ENCODE measurements around the gene DGLUCY. TPM values are rescaled to one million over a fixed set of nuclear protein-coding genes. Genes with fewer than 3 reads are reported as not detected.

The DGLUCY gene
- total and polyA plus RNA-seq, 10 donors: 24.1 to 134 (median 96.7) TPM

DNA sequence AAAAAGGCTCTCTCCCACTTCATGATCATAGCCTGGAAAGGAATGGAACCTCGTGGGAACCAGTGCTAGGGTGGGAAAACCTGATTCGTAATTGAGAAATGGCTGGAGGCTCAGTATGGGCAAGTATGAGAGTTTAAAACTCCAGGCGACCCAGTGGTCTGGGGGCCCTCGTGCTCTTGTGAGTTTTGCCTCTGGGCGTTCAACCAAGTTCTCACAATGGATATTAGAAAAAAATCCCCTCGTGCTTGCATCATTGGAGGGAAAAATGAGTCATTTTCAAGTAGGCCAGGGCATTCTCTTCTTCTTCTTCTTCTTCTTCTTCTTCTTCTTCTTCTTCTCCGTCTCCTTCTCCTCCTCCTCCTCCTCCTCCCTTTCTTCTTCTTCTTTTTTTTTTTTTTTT, 91.6 kb downstream of the DGLUCY start:
- 78 to 86% (median 81%) methylated on average over 7 of the region's 7 CpGs for WGBS, 5 donors
- TF ChIP-seq, protein P1, sequence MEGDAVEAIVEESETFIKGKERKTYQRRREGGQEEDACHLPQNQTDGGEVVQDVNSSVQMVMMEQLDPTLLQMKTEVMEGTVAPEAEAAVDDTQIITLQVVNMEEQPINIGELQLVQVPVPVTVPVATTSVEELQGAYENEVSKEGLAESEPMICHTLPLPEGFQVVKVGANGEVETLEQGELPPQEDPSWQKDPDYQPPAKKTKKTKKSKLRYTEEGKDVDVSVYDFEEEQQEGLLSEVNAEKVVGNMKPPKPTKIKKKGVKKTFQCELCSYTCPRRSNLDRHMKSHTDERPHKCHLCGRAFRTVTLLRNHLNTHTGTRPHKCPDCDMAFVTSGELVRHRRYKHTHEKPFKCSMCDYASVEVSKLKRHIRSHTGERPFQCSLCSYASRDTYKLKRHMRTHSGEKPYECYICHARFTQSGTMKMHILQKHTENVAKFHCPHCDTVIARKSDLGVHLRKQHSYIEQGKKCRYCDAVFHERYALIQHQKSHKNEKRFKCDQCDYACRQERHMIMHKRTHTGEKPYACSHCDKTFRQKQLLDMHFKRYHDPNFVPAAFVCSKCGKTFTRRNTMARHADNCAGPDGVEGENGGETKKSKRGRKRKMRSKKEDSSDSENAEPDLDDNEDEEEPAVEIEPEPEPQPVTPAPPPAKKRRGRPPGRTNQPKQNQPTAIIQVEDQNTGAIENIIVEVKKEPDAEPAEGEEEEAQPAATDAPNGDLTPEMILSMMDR (IDR thresholded peaks at IDR 0.05 in 8 of 11, conservative IDR thresholded peaks at IDR 0.05 in 3 of 11): no peak
- no peak for TF ChIP-seq POLR2A (IDR thresholded peaks at IDR 0.05)
- no peak for TF ChIP-seq POLR2AphosphoS5 (IDR thresholded peaks at IDR 0.05)
- Histone ChIP-seq H3K27ac (no peak overlapping the region), H3K4me1 (peaks cover 0 to 18% (median 10%) of the 10 kb centered on the region in 6 donors), H3K4me3 (no peak overlapping the region), H3K9me3 (no peaks in the 10 kb centered on the region), H3K27me3 (replicated peaks in 1 of 7) (no peaks in the 10 kb centered on the region), H3K36me3 (peaks cover 0 to 100% (median 69%) of the 10 kb centered on the region in 6 donors)
- DNase-seq: peak; percentile 15
- intact Hi-C loops (cut with DNase I; ENCODE audit: low total_unique reads): no loop called here

DNA sequence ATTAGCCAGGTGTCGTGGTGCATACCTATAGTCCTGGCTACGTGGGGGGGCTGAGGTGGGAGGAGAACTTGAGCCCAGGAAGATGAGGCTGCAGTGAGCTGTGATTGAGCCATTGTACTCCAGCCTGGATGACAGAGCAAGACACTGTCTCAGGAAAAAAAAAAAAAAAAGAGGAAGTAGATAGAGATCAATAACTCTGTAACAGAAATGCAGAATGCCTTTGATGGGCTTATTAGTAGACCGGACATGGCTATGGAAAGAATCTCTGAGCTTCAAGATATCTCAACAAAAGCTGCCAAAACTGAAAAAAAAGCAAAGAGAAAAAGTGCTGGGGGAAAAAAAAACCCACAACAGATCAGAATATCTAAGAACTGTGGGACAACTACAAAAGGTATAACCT, 93.1 kb downstream of the DGLUCY start:
- H3K4me3 ChIP-seq: no peak overlapping the region
- H3K4me1 ChIP-seq: peaks cover 0 to 8% (median 5%) of the 10 kb centered on the region in 6 donors
- H3K36me3 ChIP-seq: peaks cover 0 to 100% (median 74%) of the 10 kb centered on the region in 6 donors
- no peaks in the 10 kb centered on the region for H3K27me3 ChIP-seq (replicated peaks in 1 of 7)
- H3K27ac ChIP-seq: no peak overlapping the region
- no peaks in the 10 kb centered on the region for H3K9me3 ChIP-seq
- TF ChIP-seq, protein P1 (IDR thresholded peaks at IDR 0.05 in 8 of 11, conservative IDR thresholded peaks at IDR 0.05 in 3 of 11): no peak
- no peak for TF ChIP-seq POLR2AphosphoS5 (IDR thresholded peaks at IDR 0.05)
- TF ChIP-seq POLR2A (IDR thresholded peaks at IDR 0.05): no peak
- no peak for DNase-seq
- intact Hi-C loops (cut with DNase I; ENCODE audit: low total_unique reads): no loop called here
- 86 to 97% (median 93%) methylated on average over 3 of the region's 3 CpGs for WGBS, 5 donors

DNA sequence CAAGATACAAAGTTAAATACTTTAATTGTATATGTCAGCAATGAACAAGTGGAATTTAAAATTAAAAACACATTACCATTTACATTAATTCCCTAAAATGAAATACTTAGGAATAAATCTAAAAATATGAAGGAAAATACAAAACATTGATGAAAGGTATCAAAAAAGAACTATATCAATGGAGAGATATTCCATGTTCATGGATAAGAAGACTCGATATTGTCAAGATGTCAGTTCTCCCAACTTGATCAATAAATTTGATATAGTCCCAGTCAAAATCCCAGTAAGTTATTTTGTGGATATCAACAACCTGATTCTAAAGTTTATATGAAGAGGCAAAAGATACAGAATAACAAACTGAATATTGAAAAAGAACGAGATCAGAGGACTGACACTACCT, 97.1 kb downstream of the DGLUCY start:
- Histone ChIP-seq H3K27ac (no peak overlapping the region), H3K4me1 (no peaks in the 10 kb centered on the region), H3K27me3 (replicated peaks in 1 of 7) (no peaks in the 10 kb centered on the region), H3K4me3 (no peak overlapping the region), H3K36me3 (peaks cover 2 to 100% (median 72%) of the 10 kb centered on the region in 6 donors), H3K9me3 (no peaks in the 10 kb centered on the region)
- TF ChIP-seq, protein P1 (IDR thresholded peaks at IDR 0.05 in 8 of 11, conservative IDR thresholded peaks at IDR 0.05 in 3 of 11): no peak
- TF ChIP-seq POLR2A (IDR thresholded peaks at IDR 0.05): no peak
- TF ChIP-seq POLR2AphosphoS5 (IDR thresholded peaks at IDR 0.05): no peak
- WGBS, 5 donors: 97 to 100% (median 98%) methylated on average over 2 of the region's 2 CpGs
- intact Hi-C loops (cut with DNase I; ENCODE audit: low total_unique reads): no loop called here
- DNase-seq: no peak

DNA sequence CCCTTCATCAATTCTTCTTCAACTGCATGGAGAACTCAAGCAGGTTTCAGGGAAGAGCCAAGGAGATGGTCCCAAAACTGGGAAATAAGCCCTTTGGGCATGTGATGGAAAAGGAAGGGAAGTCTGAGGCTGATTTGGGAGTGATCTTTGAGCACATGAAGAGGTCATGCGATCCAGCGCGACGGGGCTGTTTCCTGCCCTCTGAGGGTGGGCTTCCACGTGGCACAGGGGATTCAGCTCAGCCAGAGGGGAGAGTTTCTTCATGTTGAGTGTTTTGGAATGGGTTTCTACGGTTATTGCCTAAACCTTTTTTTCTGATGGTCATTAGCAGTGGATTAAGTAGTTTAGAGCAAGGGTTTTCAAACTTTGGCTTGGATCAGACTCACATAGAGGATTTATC, 100.4 kb downstream of the DGLUCY start:
- WGBS, 5 donors: 88 to 95% (median 91%) methylated on average over 6 of the region's 6 CpGs
- intact Hi-C loops (cut with DNase I; ENCODE audit: low total_unique reads): no loop called here
- DNase-seq: peak; percentile 57
- peaks cover 2 to 100% (median 58%) of the 10 kb centered on the region in 6 donors for H3K36me3 ChIP-seq
- H3K4me3 ChIP-seq: no peak overlapping the region
- no peaks in the 10 kb centered on the region for H3K9me3 ChIP-seq
- no peak for TF ChIP-seq POLR2A (IDR thresholded peaks at IDR 0.05)
- no peak for TF ChIP-seq POLR2AphosphoS5 (IDR thresholded peaks at IDR 0.05)
- TF ChIP-seq, protein P1 (IDR thresholded peaks at IDR 0.05 in 8 of 11, conservative IDR thresholded peaks at IDR 0.05 in 3 of 11): no peak
- no peak overlapping the region for H3K27ac ChIP-seq
- H3K4me1 ChIP-seq: peaks cover 0 to 4% (median 2%) of the 10 kb centered on the region in 6 donors
- H3K27me3 ChIP-seq (replicated peaks in 1 of 7): no peaks in the 10 kb centered on the region

Measured in spleen (tissue), 11 donors.